ENCODE measurements around the gene MED25. TPM values are rescaled to one million over a fixed set of nuclear protein-coding genes. Genes with fewer than 3 reads are reported as not detected.

Gene MED25
- total and polyA plus RNA-seq, 9 of the 15 experiments (the other 6 are each of a cell fraction or from before 2014, with no cell fraction given) = 4.1 to 93.9 (median 19.3) TPM

DNA sequence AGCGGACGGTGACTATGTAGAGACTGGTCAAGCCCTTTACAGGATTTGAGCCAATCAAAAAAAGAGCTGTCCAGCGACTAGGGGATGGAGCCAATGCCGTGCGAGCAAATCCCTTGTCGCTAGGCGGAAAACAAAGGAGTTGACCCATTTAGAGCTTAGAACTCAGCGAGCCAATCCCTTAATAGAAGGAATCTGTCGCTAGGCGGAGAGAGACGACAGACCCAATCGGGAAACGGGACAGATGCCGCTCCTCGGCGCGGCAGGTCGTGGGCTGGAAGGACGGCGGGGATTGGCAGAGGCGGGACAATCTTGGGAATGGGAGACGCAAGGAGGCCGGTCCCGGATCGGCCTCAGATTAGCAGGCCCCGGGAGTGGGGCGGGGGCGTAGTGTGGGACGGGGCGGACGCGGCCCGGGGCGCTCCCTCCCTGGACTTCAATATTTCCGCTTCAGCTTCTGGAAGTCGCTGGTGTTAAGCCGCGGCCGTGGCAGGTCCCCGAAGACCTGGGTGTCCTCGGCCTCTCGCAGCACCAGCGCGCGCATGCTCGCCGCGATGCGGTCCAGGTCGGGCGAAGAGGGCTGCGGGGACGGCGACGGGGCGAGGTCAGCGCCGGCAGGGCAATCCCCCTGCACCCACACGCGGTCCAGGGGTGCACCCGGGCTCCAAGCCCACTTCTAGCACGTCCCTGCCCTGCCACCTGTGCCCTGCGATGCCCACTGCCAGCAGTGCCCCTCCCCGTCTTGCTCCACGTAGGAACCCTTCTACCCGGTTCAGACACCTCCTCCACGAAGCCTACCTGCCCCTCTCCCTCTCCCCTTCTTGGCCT lies 51.6 kb downstream of the MED25 start (continued):
- TF ChIP-seq, protein P1, sequence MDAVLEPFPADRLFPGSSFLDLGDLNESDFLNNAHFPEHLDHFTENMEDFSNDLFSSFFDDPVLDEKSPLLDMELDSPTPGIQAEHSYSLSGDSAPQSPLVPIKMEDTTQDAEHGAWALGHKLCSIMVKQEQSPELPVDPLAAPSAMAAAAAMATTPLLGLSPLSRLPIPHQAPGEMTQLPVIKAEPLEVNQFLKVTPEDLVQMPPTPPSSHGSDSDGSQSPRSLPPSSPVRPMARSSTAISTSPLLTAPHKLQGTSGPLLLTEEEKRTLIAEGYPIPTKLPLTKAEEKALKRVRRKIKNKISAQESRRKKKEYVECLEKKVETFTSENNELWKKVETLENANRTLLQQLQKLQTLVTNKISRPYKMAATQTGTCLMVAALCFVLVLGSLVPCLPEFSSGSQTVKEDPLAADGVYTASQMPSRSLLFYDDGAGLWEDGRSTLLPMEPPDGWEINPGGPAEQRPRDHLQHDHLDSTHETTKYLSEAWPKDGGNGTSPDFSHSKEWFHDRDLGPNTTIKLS (IDR thresholded peaks at IDR 0.05; ENCODE audit: borderline replicate concordance, low read depth) = peak; percentile 19; the same call in 1 of the 2 replicates
- TF ChIP-seq RCOR1 (IDR thresholded peaks at IDR 0.05; ENCODE audit: borderline replicate concordance in 1 of 2, low read depth in 2 of 2, low read length in 2 of 2) = peak in 1 of 2 experiments; percentile 62; a peak in 1 of 4 replicates
- TF ChIP-seq POLR2H (tag; IDR thresholded peaks at IDR 0.05; ENCODE audit: low read depth) = peak; percentile 69
- TF ChIP-seq, protein P2, sequence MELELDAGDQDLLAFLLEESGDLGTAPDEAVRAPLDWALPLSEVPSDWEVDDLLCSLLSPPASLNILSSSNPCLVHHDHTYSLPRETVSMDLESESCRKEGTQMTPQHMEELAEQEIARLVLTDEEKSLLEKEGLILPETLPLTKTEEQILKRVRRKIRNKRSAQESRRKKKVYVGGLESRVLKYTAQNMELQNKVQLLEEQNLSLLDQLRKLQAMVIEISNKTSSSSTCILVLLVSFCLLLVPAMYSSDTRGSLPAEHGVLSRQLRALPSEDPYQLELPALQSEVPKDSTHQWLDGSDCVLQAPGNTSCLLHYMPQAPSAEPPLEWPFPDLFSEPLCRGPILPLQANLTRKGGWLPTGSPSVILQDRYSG (tag; conservative IDR thresholded peaks at IDR 0.05; ENCODE audit: low read depth) = no peak
- peak; percentile 89 for TF ChIP-seq NEUROD1 (IDR thresholded peaks at IDR 0.05; ENCODE audit: borderline replicate concordance, low read depth, low read length, partially characterized antibody)
- TF ChIP-seq, protein P3, sequence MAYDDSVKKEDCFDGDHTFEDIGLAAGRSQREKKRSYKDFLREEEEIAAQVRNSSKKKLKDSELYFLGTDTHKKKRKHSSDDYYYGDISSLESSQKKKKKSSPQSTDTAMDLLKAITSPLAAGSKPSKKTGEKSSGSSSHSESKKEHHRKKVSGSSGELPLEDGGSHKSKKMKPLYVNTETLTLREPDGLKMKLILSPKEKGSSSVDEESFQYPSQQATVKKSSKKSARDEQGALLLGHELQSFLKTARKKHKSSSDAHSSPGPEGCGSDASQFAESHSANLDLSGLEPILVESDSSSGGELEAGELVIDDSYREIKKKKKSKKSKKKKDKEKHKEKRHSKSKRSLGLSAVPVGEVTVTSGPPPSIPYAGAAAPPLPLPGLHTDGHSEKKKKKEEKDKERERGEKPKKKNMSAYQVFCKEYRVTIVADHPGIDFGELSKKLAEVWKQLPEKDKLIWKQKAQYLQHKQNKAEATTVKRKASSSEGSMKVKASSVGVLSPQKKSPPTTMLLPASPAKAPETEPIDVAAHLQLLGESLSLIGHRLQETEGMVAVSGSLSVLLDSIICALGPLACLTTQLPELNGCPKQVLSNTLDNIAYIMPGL (CRISPR knock-in tag; IDR thresholded peaks at IDR 0.05) = no peak
- peak; percentile 16; the same call in 1 of the 2 replicates for TF ChIP-seq POLR2AphosphoS5 (IDR thresholded peaks at IDR 0.05; ENCODE audit: control insufficient read depth, insufficient read depth, low read depth, low read length)
- TF ChIP-seq, protein P4, sequence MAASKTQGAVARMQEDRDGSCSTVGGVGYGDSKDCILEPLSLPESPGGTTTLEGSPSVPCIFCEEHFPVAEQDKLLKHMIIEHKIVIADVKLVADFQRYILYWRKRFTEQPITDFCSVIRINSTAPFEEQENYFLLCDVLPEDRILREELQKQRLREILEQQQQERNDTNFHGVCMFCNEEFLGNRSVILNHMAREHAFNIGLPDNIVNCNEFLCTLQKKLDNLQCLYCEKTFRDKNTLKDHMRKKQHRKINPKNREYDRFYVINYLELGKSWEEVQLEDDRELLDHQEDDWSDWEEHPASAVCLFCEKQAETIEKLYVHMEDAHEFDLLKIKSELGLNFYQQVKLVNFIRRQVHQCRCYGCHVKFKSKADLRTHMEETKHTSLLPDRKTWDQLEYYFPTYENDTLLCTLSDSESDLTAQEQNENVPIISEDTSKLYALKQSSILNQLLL (CRISPR knock-in tag; IDR thresholded peaks at IDR 0.05; ENCODE audit: borderline replicate concordance) = no peak
- TF ChIP-seq, protein P5, sequence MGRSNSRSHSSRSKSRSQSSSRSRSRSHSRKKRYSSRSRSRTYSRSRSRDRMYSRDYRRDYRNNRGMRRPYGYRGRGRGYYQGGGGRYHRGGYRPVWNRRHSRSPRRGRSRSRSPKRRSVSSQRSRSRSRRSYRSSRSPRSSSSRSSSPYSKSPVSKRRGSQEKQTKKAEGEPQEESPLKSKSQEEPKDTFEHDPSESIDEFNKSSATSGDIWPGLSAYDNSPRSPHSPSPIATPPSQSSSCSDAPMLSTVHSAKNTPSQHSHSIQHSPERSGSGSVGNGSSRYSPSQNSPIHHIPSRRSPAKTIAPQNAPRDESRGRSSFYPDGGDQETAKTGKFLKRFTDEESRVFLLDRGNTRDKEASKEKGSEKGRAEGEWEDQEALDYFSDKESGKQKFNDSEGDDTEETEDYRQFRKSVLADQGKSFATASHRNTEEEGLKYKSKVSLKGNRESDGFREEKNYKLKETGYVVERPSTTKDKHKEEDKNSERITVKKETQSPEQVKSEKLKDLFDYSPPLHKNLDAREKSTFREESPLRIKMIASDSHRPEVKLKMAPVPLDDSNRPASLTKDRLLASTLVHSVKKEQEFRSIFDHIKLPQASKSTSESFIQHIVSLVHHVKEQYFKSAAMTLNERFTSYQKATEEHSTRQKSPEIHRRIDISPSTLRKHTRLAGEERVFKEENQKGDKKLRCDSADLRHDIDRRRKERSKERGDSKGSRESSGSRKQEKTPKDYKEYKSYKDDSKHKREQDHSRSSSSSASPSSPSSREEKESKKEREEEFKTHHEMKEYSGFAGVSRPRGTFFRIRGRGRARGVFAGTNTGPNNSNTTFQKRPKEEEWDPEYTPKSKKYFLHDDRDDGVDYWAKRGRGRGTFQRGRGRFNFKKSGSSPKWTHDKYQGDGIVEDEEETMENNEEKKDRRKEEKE (IDR thresholded peaks at IDR 0.05; ENCODE audit: borderline replicate concordance in 1 of 2, control insufficient read depth in 1 of 2, low read depth in 2 of 2, low read length in 1 of 2) = no peak
- 0 out of 2 replicates have a peak, but pooled peaks have one; percentile 11 for TF ChIP-seq MECOM (CRISPR knock-in tag; IDR thresholded peaks at IDR 0.05)
- no peak; the same call in 1 of the 2 replicates for TF ChIP-seq CBX5 (IDR thresholded peaks at IDR 0.05; ENCODE audit: borderline replicate concordance, low read depth)
- TF ChIP-seq ZNF778 (CRISPR knock-in tag; IDR thresholded peaks at IDR 0.05) = no peak
- no peak for TF ChIP-seq FUS (optimal IDR thresholded peaks at IDR 0.05; ENCODE audit: low read depth, low read length)
- TF ChIP-seq STAG1 (CRISPR knock-in tag; IDR thresholded peaks at IDR 0.05; ENCODE audit: borderline replicate concordance) = no peak
- TF ChIP-seq SMAD4 (CRISPR knock-in tag; conservative IDR thresholded peaks at IDR 0.05) = no peak; the same call in 1 of the 2 replicates
- no peak for TF ChIP-seq SIX5 (IDR thresholded peaks at IDR 0.05; ENCODE audit: borderline replicate concordance in 1 of 2, insufficient read depth in 1 of 2, low read depth in 1 of 2, low read length in 2 of 2)

Data from K562 (cell line).